ENCODE results near the gene LMO3. TPM values are rescaled to one million over a fixed set of nuclear protein-coding genes. Genes with fewer than 3 reads are reported as not detected.

LMO3 gene
- total and polyA plus RNA-seq, 2 of the 13 experiments (the other 11 are each of a cell fraction or from before 2014, with no cell fraction given): not detected

DNA sequence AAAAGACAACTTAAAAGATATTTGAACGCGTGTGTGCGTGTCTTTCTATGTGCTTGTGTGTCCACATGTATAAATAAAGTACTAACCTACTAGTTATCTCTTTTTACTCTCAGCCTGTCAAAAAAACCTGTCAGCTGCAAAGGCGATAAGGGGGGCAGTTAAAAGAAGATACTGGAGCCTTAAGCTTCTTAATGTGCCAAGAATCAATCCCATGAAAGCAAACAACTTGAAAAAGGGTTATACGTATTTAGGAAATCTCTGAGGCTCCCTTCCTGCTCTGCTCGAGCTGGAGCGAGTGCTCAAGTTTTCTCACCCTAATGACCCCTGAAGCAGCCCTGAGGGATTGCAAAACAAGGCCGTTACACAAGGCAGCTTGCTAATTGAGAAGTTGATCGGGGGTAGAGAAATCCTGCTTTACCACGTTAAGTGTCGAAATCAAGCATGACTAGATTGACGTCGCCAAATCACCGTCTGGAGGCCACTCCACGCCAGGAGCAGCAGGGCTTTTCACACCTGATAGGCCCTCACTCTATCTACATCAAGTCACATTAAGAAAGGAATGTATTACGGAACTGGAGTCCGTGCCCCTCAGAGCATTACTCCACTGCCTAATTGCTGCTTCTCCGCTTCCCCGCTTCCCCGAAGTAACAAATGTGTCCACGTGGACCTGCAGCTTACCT, 32.4 kb downstream of the LMO3 start (continued):
- TF ChIP-seq, protein P1, sequence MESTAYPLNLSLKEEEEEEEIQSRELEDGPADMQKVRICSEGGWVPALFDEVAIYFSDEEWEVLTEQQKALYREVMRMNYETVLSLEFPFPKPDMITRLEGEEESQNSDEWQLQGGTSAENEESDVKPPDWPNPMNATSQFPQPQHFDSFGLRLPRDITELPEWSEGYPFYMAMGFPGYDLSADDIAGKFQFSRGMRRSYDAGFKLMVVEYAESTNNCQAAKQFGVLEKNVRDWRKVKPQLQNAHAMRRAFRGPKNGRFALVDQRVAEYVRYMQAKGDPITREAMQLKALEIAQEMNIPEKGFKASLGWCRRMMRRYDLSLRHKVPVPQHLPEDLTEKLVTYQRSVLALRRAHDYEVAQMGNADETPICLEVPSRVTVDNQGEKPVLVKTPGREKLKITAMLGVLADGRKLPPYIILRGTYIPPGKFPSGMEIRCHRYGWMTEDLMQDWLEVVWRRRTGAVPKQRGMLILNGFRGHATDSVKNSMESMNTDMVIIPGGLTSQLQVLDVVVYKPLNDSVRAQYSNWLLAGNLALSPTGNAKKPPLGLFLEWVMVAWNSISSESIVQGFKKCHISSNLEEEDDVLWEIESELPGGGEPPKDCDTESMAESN (CRISPR knock-in tag; conservative IDR thresholded peaks at IDR 0.05): 0 out of 2 replicates have a peak, but pooled peaks have one; percentile 24
- no peak for TF ChIP-seq ZNF224 (CRISPR knock-in tag; IDR thresholded peaks at IDR 0.05)
- TF ChIP-seq CEBPG (CRISPR knock-in tag; IDR thresholded peaks at IDR 0.05): peak; percentile 59
- TF ChIP-seq TMF1 (CRISPR knock-in tag; IDR thresholded peaks at IDR 0.05; ENCODE audit: low read depth): no peak
- 0 out of 2 replicates have a peak, but pooled peaks have one; percentile 27 for TF ChIP-seq SALL1 (CRISPR knock-in tag; IDR thresholded peaks at IDR 0.05)
- TF ChIP-seq, protein P2, sequence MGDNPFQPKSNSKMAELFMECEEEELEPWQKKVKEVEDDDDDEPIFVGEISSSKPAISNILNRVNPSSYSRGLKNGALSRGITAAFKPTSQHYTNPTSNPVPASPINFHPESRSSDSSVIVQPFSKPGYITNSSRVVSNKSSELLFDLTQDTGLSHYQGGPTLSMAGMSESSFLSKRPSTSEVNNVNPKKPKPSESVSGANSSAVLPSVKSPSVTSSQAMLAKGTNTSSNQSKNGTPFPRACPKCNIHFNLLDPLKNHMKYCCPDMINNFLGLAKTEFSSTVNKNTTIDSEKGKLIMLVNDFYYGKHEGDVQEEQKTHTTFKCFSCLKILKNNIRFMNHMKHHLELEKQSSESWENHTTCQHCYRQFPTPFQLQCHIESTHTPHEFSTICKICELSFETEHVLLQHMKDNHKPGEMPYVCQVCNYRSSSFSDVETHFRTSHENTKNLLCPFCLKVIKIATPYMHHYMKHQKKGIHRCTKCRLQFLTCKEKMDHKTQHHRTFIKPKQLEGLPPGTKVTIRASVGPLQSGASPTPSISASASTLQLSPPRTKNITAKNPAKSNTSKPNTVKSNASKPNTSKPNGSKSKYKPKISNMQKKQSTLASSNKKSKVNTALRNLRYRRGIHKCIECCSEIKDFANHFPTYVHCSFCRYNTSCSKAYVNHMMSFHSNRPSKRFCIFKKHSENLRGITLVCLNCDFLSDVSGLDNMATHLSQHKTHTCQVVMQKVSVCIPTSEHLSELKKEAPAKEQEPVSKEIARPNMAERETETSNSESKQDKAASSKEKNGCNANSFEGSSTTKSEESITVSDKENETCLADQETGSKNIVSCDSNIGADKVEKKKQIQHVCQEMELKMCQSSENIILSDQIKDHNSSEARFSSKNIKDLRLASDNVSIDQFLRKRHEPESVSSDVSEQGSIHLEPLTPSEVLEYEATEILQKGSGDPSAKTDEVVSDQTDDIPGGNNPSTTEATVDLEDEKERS (CRISPR knock-in tag; IDR thresholded peaks at IDR 0.05): no peak
- TF ChIP-seq HNF4G (IDR thresholded peaks at IDR 0.05; ENCODE audit: borderline replicate concordance, low read depth, low read length): 0 out of 2 replicates have a peak, but pooled peaks have one; percentile 25
- no peak for TF ChIP-seq HNF4G (CRISPR knock-in tag; IDR thresholded peaks at IDR 0.05; ENCODE audit: borderline replicate concordance, low read depth)

All from HepG2 (cell line).